Measurements from ENCODE around the gene MSH6. TPM values are rescaled to one million over a fixed set of nuclear protein-coding genes. Genes with fewer than 3 reads are reported as not detected.

MSH6 gene
- total RNA-seq, 1 donor from 2014 or later, result 18.4 TPM

DNA sequence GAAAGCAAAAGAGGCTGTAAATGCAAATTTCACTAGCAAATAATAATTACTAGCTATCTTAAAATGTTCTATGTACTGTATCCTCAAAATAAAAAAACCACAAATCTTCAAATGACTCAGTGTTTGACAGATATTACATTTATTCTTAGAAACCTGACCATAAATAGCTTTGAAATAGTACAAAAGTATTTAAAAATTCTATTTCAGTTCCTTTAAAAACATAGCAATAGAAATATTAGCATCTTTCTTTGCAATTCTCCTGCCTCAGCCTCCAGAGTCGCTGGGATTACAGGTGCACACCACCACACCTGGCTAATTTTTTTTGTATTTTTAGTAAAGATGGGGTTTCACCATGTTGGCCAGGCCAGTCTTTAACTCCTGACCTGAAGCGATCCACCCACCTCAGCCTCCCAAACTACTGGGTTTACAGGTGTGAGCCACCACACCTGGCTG is 50.6 kb downstream of the MSH6 start:
- Histone ChIP-seq H3K27me3 (ENCODE audit: control insufficient read depth, insufficient read depth, low read length) (no peaks in the 10 kb centered on the region), H3K36me3 (ENCODE audit: control insufficient read depth, insufficient read depth, low read length) (peaks cover 4% of the 10 kb centered on the region), H3K4me3 (ENCODE audit: low read depth, low read length) (no peak overlapping the region)
- FAIRE-seq (no peak), DNase-seq (ENCODE audit: low read depth) (no peak)
- TF ChIP-seq, protein P1, sequence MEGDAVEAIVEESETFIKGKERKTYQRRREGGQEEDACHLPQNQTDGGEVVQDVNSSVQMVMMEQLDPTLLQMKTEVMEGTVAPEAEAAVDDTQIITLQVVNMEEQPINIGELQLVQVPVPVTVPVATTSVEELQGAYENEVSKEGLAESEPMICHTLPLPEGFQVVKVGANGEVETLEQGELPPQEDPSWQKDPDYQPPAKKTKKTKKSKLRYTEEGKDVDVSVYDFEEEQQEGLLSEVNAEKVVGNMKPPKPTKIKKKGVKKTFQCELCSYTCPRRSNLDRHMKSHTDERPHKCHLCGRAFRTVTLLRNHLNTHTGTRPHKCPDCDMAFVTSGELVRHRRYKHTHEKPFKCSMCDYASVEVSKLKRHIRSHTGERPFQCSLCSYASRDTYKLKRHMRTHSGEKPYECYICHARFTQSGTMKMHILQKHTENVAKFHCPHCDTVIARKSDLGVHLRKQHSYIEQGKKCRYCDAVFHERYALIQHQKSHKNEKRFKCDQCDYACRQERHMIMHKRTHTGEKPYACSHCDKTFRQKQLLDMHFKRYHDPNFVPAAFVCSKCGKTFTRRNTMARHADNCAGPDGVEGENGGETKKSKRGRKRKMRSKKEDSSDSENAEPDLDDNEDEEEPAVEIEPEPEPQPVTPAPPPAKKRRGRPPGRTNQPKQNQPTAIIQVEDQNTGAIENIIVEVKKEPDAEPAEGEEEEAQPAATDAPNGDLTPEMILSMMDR (IDR thresholded peaks at IDR 0.05; ENCODE audit: insufficient read depth, low read length, severe bottlenecking), result no peak

GRCh38 chr2:47838249-47838648 is 55.3 kb downstream of the MSH6 start:
- H3K36me3 ChIP-seq (ENCODE audit: control insufficient read depth, insufficient read depth, low read length), result peaks cover 5% of the 10 kb centered on the region
- no peak overlapping the region for H3K4me3 ChIP-seq (ENCODE audit: low read depth, low read length)
- TF ChIP-seq, protein P1 (IDR thresholded peaks at IDR 0.05; ENCODE audit: insufficient read depth, low read length, severe bottlenecking), result no peak
- FAIRE-seq (no peak), DNase-seq (ENCODE audit: low read depth) (no peak)
- H3K27me3 ChIP-seq (ENCODE audit: control insufficient read depth, insufficient read depth, low read length), result no peaks in the 10 kb centered on the region

DNA sequence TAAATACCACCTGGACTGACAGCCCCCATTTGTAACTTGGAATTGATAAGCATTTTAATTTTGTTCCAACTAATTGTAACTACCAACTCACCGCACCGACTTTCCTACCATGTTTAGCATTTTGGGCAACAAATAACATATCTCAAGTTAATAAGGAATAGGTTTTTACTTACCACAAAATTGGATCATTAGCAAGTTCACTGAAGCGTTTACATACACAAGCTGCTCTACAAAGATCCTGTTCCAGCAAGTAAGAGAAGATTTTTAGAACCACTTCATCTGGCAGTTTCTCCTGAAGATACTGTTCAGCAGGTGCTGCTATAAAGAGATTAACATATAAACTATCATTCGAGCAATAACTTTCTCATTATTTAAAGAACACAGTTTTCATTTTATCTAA is 55.7 kb downstream of the MSH6 start:
- DNase-seq (ENCODE audit: low read depth), result no peak

GRCh38 chr2:47842846-47843245 is 59.9 kb downstream of the MSH6 start:
- peaks cover 1% of the 10 kb centered on the region for H3K36me3 ChIP-seq (ENCODE audit: control insufficient read depth, insufficient read depth, low read length)
- TF ChIP-seq, protein P1 (IDR thresholded peaks at IDR 0.05; ENCODE audit: insufficient read depth, low read length, severe bottlenecking), result no peak
- DNase-seq (ENCODE audit: low read depth) (no peak), FAIRE-seq (no peak)
- no peak overlapping the region for H3K4me3 ChIP-seq (ENCODE audit: low read depth, low read length)
- no peaks in the 10 kb centered on the region for H3K27me3 ChIP-seq (ENCODE audit: control insufficient read depth, insufficient read depth, low read length)

More for the DNA sequence above, 55.7 kb downstream of the MSH6 start:
- FAIRE-seq, result no peak
- Histone ChIP-seq H3K36me3 (ENCODE audit: control insufficient read depth, insufficient read depth, low read length) (peaks cover 5% of the 10 kb centered on the region), H3K4me3 (ENCODE audit: low read depth, low read length) (no peak overlapping the region), H3K27me3 (ENCODE audit: control insufficient read depth, insufficient read depth, low read length) (no peaks in the 10 kb centered on the region)
- TF ChIP-seq, protein P1 (IDR thresholded peaks at IDR 0.05; ENCODE audit: insufficient read depth, low read length, severe bottlenecking), result no peak

DNA sequence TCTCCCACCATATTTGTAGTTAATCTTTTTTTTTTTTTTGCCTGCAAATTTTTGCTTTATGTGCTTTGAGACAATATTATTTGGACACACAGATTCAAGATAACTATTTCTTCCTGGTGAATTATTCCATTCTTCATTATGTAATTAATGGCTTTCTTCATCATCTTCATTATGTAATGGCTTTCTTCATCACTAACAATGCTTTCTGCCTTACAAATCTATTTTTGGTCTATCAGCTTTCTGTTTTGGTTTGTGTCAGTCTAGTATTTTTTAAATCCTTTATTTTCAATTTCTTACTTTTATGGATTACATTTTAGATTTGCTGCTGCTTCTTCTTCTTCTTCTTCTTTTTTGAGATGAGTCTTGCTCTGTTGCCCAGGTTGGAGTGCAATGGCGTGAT is 60.5 kb downstream of the MSH6 start:
- H3K36me3 ChIP-seq (ENCODE audit: control insufficient read depth, insufficient read depth, low read length), result peaks cover 1% of the 10 kb centered on the region
- TF ChIP-seq, protein P1 (IDR thresholded peaks at IDR 0.05; ENCODE audit: insufficient read depth, low read length, severe bottlenecking), result no peak
- no peak overlapping the region for H3K4me3 ChIP-seq (ENCODE audit: low read depth, low read length)
- no peak for DNase-seq (ENCODE audit: low read depth)
- no peaks in the 10 kb centered on the region for H3K27me3 ChIP-seq (ENCODE audit: control insufficient read depth, insufficient read depth, low read length)
- FAIRE-seq, result no peak

DNA sequence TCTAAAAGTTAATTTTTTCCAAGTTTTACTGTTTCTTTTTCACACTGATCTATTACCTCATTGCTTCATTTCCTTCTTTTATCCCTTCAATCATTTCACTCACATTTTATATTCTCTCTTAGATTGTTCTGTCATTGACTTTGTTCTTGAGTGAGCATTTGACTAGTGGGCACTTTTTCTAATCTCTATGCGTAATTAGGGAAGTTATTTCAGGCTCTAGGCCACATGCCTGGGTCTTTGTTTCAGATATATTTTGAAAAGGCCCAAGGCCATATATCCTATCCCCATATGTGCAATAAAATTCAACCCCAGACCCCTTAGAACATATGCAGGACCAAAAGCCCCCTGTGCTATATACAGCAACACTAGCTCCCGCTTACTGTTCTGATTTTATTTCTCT is 61.2 kb downstream of the MSH6 start:
- FAIRE-seq, result no peak
- no peak for DNase-seq (ENCODE audit: low read depth)
- no peaks in the 10 kb centered on the region for H3K36me3 ChIP-seq (ENCODE audit: control insufficient read depth, insufficient read depth, low read length)
- H3K27me3 ChIP-seq (ENCODE audit: control insufficient read depth, insufficient read depth, low read length), result no peaks in the 10 kb centered on the region
- TF ChIP-seq, protein P1 (IDR thresholded peaks at IDR 0.05; ENCODE audit: insufficient read depth, low read length, severe bottlenecking), result no peak
- no peak overlapping the region for H3K4me3 ChIP-seq (ENCODE audit: low read depth, low read length)

Measured in bronchial epithelial cell (primary cell).